Cardiac fibroblast (primary cell): Measurements from ENCODE around the gene SPSB3.
"Not testable (repeated sequence)": the region's sequence is repeated elsewhere in the genome, so short reads cannot be mapped to it uniquely, and the experiment has no call there.

Experiments used
- DNase-seq, 2 donors: peaks; one replicate each; pipeline versions ENCODE4 v3.0.0 to v3.0.0-alpha.2; 2010; ENCODE audit warnings: low read depth in 2 of 2
- H3K4me3 ChIP-seq, 2 donors: replicated peaks in 1 of 2; 1 replicate in 1 of 2; 2 replicates in 1 of 2; pipeline ENCODE4 v1.5.1; 2011; ENCODE audit warnings: low read depth in 2 of 2, low read length in 2 of 2, mild to moderate bottlenecking in 2 of 2, moderate library complexity in 1 of 2
- TF ChIP-seq, protein P1 (sequence below): IDR thresholded peaks from one replicate; pipeline ENCODE4 v1.5.1; 2011; ENCODE audit warnings: low read depth, mild to moderate bottlenecking, low read length, inconsistent platforms

SPSB3 gene

DNA sequence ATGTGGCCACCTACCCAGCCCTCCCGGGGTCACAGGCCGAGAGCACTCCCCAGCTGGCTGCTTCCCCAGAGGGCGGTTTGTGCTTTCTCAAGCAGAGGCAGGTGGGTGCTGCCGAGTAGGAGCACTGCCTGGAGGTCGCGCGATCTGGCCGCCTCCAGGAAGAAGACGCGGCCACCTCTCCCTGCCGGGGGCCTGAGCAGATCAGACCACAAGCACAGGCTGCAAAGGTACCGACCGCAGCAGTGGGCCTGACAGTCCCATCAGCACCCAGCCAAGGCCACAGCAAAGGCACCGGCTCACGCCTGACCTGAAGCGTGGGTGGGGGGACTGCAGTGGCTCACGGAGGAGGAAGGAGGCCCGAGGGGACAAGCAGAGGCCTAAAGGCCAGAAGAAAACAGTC is 26.3 kb upstream of the SPSB3 start:
- TF ChIP-seq, protein P1, sequence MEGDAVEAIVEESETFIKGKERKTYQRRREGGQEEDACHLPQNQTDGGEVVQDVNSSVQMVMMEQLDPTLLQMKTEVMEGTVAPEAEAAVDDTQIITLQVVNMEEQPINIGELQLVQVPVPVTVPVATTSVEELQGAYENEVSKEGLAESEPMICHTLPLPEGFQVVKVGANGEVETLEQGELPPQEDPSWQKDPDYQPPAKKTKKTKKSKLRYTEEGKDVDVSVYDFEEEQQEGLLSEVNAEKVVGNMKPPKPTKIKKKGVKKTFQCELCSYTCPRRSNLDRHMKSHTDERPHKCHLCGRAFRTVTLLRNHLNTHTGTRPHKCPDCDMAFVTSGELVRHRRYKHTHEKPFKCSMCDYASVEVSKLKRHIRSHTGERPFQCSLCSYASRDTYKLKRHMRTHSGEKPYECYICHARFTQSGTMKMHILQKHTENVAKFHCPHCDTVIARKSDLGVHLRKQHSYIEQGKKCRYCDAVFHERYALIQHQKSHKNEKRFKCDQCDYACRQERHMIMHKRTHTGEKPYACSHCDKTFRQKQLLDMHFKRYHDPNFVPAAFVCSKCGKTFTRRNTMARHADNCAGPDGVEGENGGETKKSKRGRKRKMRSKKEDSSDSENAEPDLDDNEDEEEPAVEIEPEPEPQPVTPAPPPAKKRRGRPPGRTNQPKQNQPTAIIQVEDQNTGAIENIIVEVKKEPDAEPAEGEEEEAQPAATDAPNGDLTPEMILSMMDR: no peak
- no peak overlapping the region for H3K4me3 ChIP-seq
- no peak for DNase-seq

DNA sequence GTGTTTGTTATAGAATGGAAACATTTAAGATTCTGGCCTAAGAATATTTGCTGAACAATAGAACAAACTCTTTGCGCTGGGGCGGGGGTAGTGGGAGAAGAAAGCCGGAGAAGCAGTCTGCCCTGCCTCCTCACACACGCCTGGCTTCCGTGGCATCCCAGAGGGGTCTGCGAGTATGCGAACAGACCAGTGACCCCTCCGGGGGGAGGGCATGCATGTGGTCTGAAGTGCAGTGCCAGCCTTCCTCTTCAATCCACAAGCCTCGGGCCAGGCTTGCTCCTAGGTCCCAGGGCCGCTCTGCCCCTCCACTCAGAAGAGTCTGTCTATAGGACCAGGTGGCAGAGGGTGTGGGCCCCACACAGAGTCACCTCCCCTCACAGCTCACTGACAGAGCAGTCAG is 25.3 kb upstream of the SPSB3 start:
- TF ChIP-seq, protein P1: no peak
- H3K4me3 ChIP-seq: no peak overlapping the region
- no peak for DNase-seq

DNA sequence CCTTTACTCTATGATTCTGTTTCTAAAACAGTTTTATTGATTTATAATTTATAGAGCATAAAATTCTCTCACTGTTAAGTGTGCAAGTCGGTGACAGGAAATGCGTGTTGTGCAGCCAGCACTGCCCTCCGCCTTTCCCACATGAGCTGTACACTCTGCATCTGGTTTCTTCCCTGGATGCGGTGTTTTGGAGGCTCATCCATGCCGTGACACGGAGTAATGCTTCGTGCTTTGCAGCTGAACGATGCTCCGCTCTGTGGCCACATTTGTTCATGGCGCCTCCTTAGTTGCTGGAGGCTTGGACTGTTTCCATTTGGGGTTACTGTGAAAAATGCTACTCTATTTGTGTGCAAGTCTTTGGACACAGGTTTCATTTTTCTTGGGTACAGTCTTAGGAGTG is 18.3 kb upstream of the SPSB3 start:
- no peak overlapping the region for H3K4me3 ChIP-seq
- TF ChIP-seq, protein P1: no peak
- DNase-seq: no peak

DNA sequence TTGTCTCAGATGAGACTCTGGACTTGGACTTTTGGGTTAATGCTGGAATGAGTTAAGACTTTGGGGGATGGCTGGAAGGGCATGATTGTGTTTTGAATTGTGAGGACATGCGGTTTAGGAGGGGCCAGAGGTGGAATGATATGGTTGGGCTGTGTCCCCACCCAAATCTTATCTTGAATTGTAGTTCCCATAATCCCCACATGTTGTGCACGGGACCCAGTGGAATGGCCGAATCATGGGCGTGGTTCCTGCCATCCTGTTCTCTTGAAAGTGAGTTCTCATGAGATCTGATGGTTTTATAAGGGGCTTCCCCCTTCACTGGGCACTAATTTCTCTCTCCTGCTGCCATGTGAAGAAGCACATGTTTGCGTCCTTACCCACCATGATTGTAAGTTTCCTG is 16.9 kb upstream of the SPSB3 start:
- H3K4me3 ChIP-seq, DNase-seq: not testable (repeated sequence)

DNA sequence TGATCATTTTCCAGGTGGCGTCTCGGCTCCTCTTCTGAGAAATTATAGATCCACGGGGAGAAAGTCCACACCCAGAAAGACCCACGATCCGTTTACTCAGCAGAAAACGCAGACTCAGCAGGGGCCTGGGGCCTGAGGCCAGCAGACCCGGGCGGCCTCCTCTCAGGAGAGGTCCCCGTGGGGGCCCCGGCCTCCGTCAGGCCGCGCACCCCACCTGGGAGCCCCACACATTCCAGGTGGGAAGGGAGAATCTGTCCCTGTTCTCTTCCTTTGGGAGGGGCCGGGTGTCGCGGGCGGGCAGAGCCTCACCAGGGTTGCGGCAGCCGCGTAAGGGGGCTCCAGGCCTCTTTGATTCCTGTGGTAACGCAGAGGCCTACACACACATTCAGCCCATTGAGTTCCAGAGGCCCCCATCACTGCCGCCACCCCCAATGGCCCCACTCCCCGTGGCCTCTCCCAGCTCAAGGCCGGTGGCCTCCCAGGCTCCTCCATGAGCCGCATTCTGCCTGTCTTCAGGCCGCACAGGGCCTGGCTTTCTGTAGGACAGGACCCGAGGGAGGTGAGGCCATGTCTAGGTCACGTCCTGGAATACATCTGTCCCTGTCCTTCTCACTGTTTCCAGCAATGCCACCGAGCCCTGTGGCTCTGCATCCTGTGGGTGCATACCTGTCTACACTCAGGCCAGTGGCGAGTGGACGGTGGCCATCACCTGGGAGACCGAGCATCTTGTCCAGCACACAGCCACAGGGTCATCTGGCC is 12.7 kb upstream of the SPSB3 start:
- no peak overlapping the region for H3K4me3 ChIP-seq
- no peak for DNase-seq
- TF ChIP-seq, protein P1: no peak

DNA sequence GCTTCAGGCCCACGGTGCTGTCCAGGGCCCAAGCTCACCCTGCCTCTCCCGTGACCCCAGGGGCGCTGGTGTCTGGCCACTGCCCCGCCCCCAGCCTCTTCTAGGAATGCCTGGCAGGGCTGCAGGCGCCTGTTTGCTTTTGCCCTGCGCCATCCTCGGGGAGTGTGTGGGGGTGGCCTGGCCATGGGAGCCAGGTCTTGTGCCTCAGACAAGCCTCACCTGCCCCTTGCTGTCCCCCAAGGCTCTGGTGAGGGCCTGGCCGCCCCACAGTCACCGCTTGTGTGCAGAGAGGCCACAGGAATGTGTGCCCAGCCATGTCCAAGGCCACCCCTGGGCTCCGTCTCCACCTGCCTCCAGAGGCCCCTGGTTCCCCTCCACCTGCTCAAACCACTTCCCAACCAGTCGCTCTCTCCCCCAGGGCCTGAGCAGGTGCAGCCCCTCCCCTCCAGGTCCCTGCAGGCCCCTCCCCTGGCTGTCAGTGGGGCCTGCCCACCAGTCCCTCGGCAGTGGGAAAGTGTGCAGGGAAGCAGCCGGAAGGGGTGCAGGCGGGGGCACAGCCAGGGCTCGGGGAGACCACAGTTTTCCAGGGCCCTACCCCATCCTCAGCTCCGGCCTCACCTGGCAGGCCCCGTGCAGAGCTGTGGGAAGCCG is 12.0 kb upstream of the SPSB3 start:
- H3K4me3 ChIP-seq: no peak overlapping the region

DNA sequence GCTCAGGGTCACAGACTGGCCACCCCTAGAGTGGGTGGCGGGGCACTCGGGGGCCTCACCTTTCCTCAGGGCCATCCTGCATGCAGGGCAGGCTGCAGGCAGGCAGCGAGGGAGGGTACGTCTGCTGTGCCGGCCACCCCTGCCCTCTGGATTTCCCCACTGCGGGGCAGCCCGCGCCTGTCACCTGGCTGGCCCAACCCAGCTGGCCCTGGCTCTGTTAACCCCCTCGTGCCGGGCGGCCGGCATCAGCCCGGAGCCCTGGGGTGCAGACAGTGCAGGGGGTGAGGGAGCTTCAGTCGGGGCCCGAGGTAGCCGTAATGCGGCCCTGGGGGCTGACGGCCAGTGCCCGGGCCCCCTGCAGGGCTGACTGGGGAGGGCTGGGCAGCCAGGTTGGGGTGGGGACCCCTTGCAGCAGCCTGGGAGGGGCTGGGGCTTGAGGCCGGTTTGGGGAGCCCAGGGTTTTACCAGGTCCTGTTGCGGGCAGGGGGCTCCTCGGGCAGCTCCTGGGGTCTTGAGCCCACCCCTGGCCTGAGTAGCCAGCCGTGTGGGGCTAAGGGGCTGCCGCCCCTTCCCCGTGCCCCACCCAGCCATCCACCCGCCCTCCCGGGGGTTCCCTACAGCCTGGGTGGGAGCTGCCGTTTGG is 11.3 kb upstream of the SPSB3 start, which contains the start of gene IGFALS:
TSS of gene IGFALS (minus strand) at position 128 of the 643 bp plus-strand sequence. CDS start at position 75, 53 bp downstream.
- TF ChIP-seq, protein P1: no peak
- DNase-seq: no peak
- H3K4me3 ChIP-seq: no peak within 1 kb of the TSS

More for the DNA sequence above, 12.0 kb upstream of the SPSB3 start:
- no peak for DNase-seq
- TF ChIP-seq, protein P1: no peak
